Measurements from ENCODE around the gene CRACDL. TPM values are rescaled to one million over a fixed set of nuclear protein-coding genes. Genes with fewer than 3 reads are reported as not detected.
A peak's percentile ranks its signal among the peaks of the same experiment; 100 is the strongest.

CRACDL gene
- polyA plus RNA-seq, 1 of the 3 experiments (the other 2 are of a cell fraction) = not detected

DNA sequence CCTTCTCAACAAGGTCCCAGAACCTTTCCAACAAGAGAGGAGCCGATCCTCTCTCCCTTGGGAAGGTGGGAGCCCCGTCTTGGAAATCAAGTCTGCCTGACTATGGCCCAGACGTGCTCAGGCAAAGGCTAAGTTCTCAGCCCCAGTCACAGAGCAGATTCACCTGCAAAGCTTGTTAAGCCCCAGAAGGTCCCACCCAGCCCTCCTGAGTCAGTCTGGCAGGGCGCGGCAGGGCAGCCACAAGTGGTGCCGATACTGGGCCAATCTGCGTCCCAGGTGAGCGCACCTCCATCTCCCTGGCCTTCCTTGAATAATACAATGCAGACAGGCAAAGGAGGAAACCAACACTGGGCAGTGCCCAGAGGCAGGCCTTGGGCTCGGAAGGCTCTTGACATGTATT, 15.0 kb downstream of the CRACDL start:
- no peak overlapping the region for H3K4me3 ChIP-seq (ENCODE audit: low read depth in 2 of 2, low read length in 1 of 2)
- no peak overlapping the region for H3K27ac ChIP-seq (ENCODE audit: low read depth in 2 of 2, low read length in 1 of 2)
- no peak for DNase-seq
- CTCF ChIA-PET = no interaction called here
- H3K79me2 ChIP-seq (ENCODE audit: insufficient read depth) = no peaks in the 10 kb centered on the region
- H3K9me2 ChIP-seq = no peaks in the 10 kb centered on the region
- no peak overlapping the region for H3K9ac ChIP-seq
- POLR2A ChIA-PET = no interaction called here
- H2AFZ ChIP-seq (ENCODE audit: low read depth) = no peak overlapping the region
- TF ChIP-seq, protein P1, sequence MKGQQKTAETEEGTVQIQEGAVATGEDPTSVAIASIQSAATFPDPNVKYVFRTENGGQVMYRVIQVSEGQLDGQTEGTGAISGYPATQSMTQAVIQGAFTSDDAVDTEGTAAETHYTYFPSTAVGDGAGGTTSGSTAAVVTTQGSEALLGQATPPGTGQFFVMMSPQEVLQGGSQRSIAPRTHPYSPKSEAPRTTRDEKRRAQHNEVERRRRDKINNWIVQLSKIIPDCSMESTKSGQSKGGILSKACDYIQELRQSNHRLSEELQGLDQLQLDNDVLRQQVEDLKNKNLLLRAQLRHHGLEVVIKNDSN (IDR thresholded peaks at IDR 0.05; ENCODE audit: borderline replicate concordance, low read depth) = no peak
- TF ChIP-seq JUND (IDR thresholded peaks at IDR 0.05) = no peak
- no peak overlapping the region for H3K4me2 ChIP-seq
- no peaks in the 10 kb centered on the region for H3K36me3 ChIP-seq (replicated peaks in 1 of 2; ENCODE audit: control insufficient read depth in 1 of 2, insufficient read depth in 2 of 2, low read length in 1 of 2)
- H3K27me3 ChIP-seq (ENCODE audit: insufficient read depth) = no peaks in the 10 kb centered on the region
- H4K20me1 ChIP-seq (ENCODE audit: insufficient read depth) = no peaks in the 10 kb centered on the region
- H3F3A ChIP-seq (replicated peaks; ENCODE audit: insufficient read depth) = peaks cover 23% of the 10 kb centered on the region
- peaks cover 0 to 7% of the 10 kb centered on the region in 2 experiments; a peak in 1 of 4 replicates for H3K4me1 ChIP-seq (ENCODE audit: control insufficient read depth in 1 of 2, insufficient read depth in 2 of 2, low read depth in 1 of 2, low read length in 1 of 2)
- 77% methylated on average over 4 of the region's 9 CpGs for WGBS (ENCODE audit: low lambda C conversion rate)
- no peaks in the 10 kb centered on the region for H3K9me3 ChIP-seq

DNA sequence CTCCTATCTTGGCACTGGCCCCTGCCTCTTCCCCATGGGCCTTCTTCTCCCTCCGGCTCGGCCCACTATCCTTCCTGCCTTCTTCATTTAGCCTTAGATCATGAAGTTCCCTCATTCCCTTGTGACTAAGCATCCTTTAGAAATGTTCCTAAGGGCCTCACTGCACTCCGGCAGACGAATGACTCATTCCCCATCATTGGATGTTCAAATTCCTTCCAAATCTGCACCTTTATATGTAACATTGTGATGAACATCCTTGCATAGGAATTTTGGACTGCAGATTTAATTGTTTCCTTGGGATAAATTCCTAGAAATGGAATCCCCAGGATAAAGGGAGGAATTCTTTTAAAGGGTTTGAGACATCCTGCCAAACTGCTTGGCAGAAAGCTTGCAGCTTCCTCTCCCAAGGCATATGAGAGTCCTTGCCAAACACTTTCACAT, 19.0 kb downstream of the CRACDL start:
- WGBS (ENCODE audit: low lambda C conversion rate) = 17% methylated on average over 4 of the region's 4 CpGs
- CTCF ChIA-PET = no interaction called here
- Histone ChIP-seq H2AFZ (ENCODE audit: low read depth) (peak overlapping the region; percentile 38; the same call in 1 of the 2 replicates), H3K36me3 (replicated peaks in 1 of 2; ENCODE audit: control insufficient read depth in 1 of 2, insufficient read depth in 2 of 2, low read length in 1 of 2) (no peaks in the 10 kb centered on the region), H3K9me2 (no peaks in the 10 kb centered on the region), H4K20me1 (ENCODE audit: insufficient read depth) (no peaks in the 10 kb centered on the region), H3F3A (replicated peaks; ENCODE audit: insufficient read depth) (peaks cover 39% of the 10 kb centered on the region), H3K79me2 (ENCODE audit: insufficient read depth) (no peaks in the 10 kb centered on the region), H3K4me2 (peak overlapping the region; percentile 56; the same call in 1 of the 2 replicates), H3K4me3 (ENCODE audit: low read depth in 2 of 2, low read length in 1 of 2) (no peak overlapping the region), H3K9ac (peak overlapping the region; percentile 32; the same call in 1 of the 2 replicates), H3K27me3 (ENCODE audit: insufficient read depth) (no peaks in the 10 kb centered on the region), H3K9me3 (no peaks in the 10 kb centered on the region), H3K27ac (ENCODE audit: low read depth in 2 of 2, low read length in 1 of 2) (peak overlapping the region in 1 of 2 experiments; percentile 93; a peak in 2 of 4 replicates), H3K4me1 (ENCODE audit: control insufficient read depth in 1 of 2, insufficient read depth in 2 of 2, low read depth in 1 of 2, low read length in 1 of 2) (peaks cover 27 to 28% of the 10 kb centered on the region in 2 experiments)
- TF ChIP-seq MEF2A (IDR thresholded peaks at IDR 0.05; ENCODE audit: borderline replicate concordance, low read depth) = peak; percentile 43; the same call in 1 of the 2 replicates
- TF ChIP-seq, protein P2, sequence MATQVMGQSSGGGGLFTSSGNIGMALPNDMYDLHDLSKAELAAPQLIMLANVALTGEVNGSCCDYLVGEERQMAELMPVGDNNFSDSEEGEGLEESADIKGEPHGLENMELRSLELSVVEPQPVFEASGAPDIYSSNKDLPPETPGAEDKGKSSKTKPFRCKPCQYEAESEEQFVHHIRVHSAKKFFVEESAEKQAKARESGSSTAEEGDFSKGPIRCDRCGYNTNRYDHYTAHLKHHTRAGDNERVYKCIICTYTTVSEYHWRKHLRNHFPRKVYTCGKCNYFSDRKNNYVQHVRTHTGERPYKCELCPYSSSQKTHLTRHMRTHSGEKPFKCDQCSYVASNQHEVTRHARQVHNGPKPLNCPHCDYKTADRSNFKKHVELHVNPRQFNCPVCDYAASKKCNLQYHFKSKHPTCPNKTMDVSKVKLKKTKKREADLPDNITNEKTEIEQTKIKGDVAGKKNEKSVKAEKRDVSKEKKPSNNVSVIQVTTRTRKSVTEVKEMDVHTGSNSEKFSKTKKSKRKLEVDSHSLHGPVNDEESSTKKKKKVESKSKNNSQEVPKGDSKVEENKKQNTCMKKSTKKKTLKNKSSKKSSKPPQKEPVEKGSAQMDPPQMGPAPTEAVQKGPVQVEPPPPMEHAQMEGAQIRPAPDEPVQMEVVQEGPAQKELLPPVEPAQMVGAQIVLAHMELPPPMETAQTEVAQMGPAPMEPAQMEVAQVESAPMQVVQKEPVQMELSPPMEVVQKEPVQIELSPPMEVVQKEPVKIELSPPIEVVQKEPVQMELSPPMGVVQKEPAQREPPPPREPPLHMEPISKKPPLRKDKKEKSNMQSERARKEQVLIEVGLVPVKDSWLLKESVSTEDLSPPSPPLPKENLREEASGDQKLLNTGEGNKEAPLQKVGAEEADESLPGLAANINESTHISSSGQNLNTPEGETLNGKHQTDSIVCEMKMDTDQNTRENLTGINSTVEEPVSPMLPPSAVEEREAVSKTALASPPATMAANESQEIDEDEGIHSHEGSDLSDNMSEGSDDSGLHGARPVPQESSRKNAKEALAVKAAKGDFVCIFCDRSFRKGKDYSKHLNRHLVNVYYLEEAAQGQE (IDR thresholded peaks at IDR 0.05; ENCODE audit: low read depth, low read length) = 0 out of 2 replicates have a peak, but pooled peaks have one; percentile 36
- TF ChIP-seq EP300 (IDR thresholded peaks at IDR 0.05; ENCODE audit: borderline replicate concordance in 1 of 2, low read depth in 1 of 2, low read length in 1 of 2) = peak in 1 of 2 experiments; percentile 69; a peak in 1 of 4 replicates
- TF ChIP-seq, protein P3, sequence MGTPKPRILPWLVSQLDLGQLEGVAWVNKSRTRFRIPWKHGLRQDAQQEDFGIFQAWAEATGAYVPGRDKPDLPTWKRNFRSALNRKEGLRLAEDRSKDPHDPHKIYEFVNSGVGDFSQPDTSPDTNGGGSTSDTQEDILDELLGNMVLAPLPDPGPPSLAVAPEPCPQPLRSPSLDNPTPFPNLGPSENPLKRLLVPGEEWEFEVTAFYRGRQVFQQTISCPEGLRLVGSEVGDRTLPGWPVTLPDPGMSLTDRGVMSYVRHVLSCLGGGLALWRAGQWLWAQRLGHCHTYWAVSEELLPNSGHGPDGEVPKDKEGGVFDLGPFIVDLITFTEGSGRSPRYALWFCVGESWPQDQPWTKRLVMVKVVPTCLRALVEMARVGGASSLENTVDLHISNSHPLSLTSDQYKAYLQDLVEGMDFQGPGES (IDR thresholded peaks at IDR 0.05; ENCODE audit: low read depth, low read length) = no peak
- TF ChIP-seq GATA2 (CRISPR knock-in tag; IDR thresholded peaks at IDR 0.05) = no peak
- TF ChIP-seq TCF12 (IDR thresholded peaks at IDR 0.05) = peak; percentile 76
- peak; percentile 67 for TF ChIP-seq NFIC (IDR thresholded peaks at IDR 0.05; ENCODE audit: borderline replicate concordance)
- TF ChIP-seq FOSL2 (IDR thresholded peaks at IDR 0.05; ENCODE audit: borderline replicate concordance, low read depth) = peak; percentile 96
- TF ChIP-seq JUND (IDR thresholded peaks at IDR 0.05) = peak; percentile 88
- no peak for TF ChIP-seq POLR2AphosphoS5 (IDR thresholded peaks at IDR 0.05; ENCODE audit: low read depth, low read length)
- TF ChIP-seq, protein P4, sequence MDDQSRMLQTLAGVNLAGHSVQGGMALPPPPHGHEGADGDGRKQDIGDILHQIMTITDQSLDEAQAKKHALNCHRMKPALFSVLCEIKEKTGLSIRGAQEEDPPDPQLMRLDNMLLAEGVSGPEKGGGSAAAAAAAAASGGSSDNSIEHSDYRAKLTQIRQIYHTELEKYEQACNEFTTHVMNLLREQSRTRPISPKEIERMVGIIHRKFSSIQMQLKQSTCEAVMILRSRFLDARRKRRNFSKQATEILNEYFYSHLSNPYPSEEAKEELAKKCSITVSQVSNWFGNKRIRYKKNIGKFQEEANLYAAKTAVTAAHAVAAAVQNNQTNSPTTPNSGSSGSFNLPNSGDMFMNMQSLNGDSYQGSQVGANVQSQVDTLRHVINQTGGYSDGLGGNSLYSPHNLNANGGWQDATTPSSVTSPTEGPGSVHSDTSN (IDR thresholded peaks at IDR 0.05) = peak; percentile 65
- peak; percentile 70 for TF ChIP-seq TEAD4 (IDR thresholded peaks at IDR 0.05; ENCODE audit: borderline replicate concordance, insufficient read depth)
- POLR2A ChIA-PET = no interaction called here
- DNase-seq = no peak

Data from SK-N-SH (cell line).